GM21423 (cell line): ENCODE measurements around the gene GPM6B.
"Not testable (repeated sequence)": the region's sequence is repeated elsewhere in the genome, so short reads cannot be mapped to it uniquely, and the experiment has no call there.

ENCODE experiments used
- ATAC-seq: cut with Tn5 transposase; IDR thresholded peaks from one replicate; pipeline ENCODE4 v1.9.1; 2021; ENCODE audit warnings: mild to moderate bottlenecking, moderate library complexity; ENCODE audit not compliant: unreplicated experiment

GPM6B gene

GRCh38 chrX:13732246-13733067 is 84.4 kb downstream of the GPM6B start:
- no peak for ATAC-seq

GRCh38 chrX:13730523-13730922 is 86.4 kb downstream of the GPM6B start:
- not testable (repeated sequence) for ATAC-seq

GRCh38 chrX:13726583-13726982 is 90.3 kb downstream of the GPM6B start:
- ATAC-seq, result not testable (repeated sequence)

- not testable (repeated sequence) for ATAC-seq
Measured at GRCh38 chrX:13724878-13725277, 92.0 kb downstream of the GPM6B start.

GRCh38 chrX:13721819-13722519 is 94.9 kb downstream of the GPM6B start:
- ATAC-seq, result no peak

GRCh38 chrX:13721371-13721770 is 95.5 kb downstream of the GPM6B start:
- no peak for ATAC-seq
